Gastroesophageal sphincter (tissue), 3 donors: ENCODE data around the gene DDX42.

ENCODE experiments used
- CTCF ChIP-seq, 4 experiments: fragments of 200-600 bp in 2 of 4; fragments of 450-650 bp in 2 of 4; sonication (generic) in 1 of 4; IDR thresholded peaks; one replicate each; pipeline ENCODE4 v1.5.1; 2017 to 2019; ENCODE audit warnings: antibody characterized with exemption in 4 of 4, mild to moderate bottlenecking in 2 of 4, moderate library complexity in 2 of 4
- EP300 ChIP-seq: sonication (generic); formaldehyde crosslinking; IDR thresholded peaks from one replicate; pipeline ENCODE4 v1.6.1; 2017; ENCODE audit warnings: antibody characterized with exemption, mild to moderate bottlenecking
- POLR2A ChIP-seq, 2 donors: fragments of 450-650 bp; IDR thresholded peaks; one replicate each; pipeline ENCODE4 v1.6.1; 2017; ENCODE audit warnings: antibody characterized with exemption in 2 of 2, mild to moderate bottlenecking in 2 of 2, moderate library complexity in 1 of 2
- POLR2AphosphoS5 ChIP-seq: sonication (generic); formaldehyde crosslinking; IDR thresholded peaks from one replicate; pipeline ENCODE4 v1.6.1; 2017; ENCODE audit warnings: antibody characterized with exemption

GRCh38 chr17:63833741-63834373 lies 59.9 kb downstream of the DDX42 start:
- TF ChIP-seq CTCF (IDR thresholded peaks at IDR 0.05) = no peak
- no peak for TF ChIP-seq EP300
- TF ChIP-seq POLR2A (IDR thresholded peaks at IDR 0.05) = no peak
- no peak for TF ChIP-seq POLR2AphosphoS5
